GM18873 (cell line): ENCODE data around the gene POLR2M.

Experiments used
- ATAC-seq: cut with Tn5 transposase; IDR thresholded peaks from one replicate; pipeline ENCODE4 v1.9.1; 2021; ENCODE audit warnings: mild to moderate bottlenecking, moderate library complexity, moderate number of reproducible peaks; ENCODE audit not compliant: unreplicated experiment, low FRiP score

Gene POLR2M

DNA sequence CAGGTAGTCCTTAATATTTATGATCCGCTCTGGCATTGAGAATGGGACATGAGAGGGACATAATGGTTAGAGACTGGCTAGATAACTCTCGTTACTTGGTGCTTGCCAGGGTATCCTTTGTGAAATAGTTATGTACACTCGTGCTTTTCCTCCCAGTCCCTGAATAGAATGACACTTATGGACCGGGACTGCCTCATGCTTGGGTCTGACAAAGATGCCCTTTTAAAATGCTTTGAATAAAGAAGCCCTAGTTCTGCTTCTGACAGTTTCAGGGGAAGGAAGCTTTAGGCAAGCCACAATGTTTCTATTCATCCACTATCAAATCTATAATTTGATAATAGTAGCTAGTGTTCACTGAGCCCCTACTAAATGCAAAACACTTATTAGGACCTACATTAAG is 29.4 kb downstream of the POLR2M start:
- no peak for ATAC-seq

DNA sequence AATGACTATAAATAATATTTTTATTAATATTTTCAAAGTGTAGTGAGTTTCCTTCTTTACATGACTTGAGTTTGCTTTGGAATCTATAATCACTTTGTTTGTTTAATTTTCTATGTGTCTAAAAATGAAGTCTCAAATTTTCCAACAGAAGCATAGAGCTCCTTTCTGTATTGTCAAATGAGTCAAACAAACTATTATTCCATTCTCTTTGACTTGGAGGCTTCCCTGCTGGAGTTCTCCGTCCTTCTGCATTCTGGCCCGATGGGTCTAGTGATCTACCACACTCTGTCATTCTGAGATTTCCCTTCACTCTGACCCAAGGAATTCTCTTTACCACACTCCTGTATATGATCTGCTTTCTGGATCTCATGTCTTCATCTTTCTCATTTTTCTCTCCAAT is 30.1 kb downstream of the POLR2M start:
- no peak for ATAC-seq

DNA sequence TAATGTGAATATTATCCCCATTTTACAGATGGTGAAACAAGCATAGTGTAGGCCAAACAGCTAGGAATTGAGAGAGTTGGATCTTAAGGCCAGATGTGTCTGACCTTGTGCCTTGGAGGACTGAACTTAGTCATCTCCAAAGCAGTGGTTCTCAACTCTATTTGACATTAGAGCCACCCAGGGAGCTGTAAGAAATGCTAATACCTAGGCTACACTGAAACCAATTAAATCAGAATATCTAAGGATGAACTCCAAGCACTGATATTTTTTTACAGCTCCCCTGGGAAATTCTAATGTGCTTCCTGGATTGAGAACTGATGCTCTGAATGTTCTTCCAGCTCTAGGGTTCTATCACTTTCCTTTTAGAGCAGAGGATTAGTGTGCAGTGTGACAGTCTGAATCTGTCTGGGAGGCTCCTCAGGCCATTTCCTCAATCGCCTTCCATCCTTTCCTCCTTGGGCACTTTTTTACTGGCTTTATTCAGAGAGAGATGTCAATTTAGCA is 32.3 kb downstream of the POLR2M start:
- ATAC-seq = no peak

DNA sequence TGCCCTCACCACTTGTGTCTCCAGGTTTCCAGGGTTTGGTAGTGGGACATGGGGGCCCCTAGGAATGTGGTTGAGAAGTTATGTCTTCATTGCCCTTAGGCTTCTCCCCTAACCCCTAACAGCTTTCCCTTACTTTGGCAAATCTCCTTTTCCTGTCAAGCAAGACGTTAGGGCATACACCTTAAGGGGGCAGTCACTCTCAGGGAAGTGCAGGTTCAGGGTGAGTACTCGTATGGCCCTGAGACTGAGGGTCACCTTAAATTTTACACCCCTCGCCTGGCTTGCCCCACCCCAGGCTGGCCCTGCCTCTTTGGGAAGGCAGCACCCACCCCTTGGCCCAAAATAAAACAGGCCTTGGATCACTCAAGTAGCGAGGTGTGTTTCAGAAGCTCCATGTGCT is 33.5 kb downstream of the POLR2M start:
- no peak for ATAC-seq

DNA sequence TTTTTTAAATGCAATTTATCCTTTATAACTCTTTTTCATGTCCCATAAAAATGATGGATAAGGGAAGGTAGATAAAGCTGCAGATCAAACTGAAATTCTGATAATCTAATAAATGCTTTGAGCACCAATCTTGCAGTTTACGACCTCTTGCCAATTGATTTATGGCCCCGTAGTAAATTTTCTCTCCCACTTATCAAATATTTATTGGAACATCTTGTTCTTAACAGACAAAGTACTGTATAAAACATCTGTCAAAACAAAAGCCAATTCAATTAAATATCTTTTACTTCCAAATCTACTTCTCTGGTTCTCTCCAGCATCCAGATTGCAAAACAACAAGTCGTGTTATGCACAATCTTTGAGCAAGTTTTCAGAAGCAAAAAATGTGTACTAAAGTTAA is 34.6 kb downstream of the POLR2M start:
- no peak for ATAC-seq

DNA sequence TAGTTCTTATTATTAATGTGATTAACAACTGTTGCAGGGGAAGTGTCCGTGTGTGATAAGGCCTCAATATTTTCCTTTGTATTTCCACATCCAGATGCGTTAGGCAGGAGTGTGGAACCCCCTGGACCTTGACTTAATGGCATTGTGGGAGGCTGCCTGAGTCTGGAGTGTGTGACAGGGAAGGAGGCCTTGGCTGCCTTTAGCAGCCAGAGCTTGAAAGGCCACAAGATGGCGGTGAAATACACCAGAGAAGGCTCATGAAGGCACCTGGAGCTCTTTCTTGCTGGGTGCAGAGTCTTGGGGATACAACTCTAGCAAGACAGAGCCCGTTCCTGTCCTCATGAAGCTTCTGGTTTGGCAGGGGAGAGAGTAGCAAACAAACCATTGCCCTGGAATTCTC is 36.9 kb downstream of the POLR2M start:
- ATAC-seq = no peak

DNA sequence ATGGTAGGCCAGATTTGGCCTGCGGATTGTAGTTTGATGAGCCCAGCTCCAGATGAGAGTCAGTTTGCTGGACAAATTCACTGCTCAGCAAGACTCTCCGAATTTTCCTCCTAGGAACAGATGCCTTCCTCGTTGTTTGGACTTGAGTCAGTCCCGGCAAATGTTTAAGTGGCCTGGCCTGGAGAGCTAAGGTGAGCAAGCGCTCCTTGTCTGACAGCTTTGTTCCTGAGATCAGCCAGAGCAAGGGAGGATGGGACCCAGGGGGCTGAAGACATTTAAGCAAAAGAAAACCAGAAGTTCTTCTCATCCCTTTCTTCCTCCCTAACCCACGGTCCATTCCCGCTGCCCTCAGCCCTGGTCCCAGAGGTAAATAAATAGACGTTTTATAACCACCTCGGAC is 40.3 kb downstream of the POLR2M start:
- no peak for ATAC-seq

DNA sequence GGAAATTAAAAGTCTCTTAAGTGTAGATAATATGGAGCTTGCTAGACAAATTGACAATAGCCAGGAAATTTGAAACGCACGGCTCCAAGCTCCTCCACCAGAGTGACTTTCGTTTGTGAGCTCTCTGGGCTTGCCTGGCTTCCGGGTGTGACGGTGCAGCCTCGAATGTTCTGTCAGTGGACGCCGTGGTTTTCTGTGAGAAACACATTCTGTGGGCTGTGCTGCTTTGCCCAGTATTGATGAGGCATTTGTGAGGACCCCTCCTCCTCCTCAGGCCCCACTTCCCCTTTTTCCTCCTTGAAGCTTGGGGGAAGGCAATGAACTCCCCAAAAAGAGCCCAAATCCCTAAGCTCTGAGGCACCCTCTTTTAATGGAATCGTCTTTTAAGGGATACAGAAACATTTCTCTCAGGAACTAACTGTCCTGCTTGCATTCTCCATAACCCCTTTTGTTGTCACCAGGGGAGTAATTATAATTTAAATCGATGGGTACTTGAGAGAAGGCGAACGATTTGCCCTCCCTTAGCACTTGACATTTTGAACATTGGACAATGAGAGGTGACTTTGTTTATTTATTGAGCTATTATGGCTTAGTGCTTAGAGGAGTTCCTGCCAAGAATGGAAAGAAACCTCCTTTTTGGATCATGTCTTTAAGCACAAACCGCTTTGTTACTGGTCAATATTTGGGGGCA is 40.8 kb downstream of the POLR2M start:
- ATAC-seq = no peak

DNA sequence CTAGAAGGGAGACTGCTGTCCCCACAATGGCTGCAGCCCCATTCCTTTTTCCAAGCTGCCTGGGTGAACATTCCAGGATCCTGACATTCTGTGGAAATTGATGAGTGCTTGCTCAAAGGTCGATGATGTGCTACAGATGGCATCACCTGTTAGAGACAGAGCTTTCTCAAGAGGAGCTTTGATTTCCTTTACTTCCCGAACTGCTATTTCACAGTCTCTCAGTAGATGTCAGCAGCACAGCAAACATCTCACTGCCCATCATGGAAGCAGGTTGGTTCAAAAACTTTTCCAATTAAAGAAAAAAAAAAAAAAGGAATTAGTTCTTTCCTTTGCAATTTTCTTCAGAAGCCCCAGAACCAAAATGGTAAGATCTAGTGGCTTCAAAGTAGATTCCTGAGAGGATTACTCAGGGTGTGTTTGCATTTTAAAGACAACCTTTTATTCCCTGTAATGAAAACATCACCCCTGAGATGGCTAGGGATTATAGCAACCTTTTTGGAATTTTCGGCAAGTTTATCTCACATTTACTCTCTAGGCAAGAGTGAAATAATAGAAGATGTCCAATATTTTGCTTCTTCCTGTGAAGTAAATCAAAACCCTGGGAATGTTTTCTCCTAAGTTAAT is 44.8 kb downstream of the POLR2M start:
- ATAC-seq = no peak

DNA sequence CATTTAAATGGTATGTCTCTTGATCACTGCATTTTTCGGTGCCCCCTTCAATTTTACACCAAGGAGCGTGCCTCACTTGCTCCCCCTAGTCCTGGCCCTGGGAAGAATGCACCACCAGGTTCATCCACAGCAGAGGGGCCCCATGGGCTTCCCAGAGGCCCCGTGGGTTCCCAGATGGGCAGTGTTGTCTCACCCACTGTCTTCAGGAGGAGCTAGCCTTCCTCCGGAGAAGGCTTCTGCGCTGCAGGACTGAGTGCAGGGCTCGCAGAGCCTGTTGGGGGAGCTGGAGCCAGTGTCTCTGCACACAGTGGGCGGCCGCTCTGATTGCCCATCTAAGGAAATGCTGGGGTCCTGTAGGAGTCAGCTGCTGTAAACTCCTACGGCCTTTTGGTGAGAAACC is 45.9 kb downstream of the POLR2M start:
- ATAC-seq = no peak

DNA sequence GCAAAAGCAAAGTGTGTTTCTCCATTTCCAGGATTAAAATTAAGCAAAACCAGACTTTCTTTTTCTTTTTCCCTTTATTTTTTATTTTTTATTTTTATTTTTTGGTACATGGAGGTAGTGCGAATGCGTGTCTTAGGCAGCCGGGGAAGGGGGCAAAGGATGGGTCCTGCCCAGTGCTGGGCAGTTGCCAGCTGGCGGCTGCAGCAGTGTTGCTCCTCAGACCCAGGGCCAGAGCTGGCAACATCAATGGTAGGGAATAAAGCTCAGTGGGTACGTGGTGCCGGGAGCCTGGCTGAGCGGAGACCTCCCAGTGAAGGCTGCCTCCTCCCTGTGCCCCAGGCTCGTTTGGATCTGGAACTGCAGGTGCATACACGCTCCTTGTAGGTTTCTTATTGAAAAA is 46.3 kb downstream of the POLR2M start:
- no peak for ATAC-seq

DNA sequence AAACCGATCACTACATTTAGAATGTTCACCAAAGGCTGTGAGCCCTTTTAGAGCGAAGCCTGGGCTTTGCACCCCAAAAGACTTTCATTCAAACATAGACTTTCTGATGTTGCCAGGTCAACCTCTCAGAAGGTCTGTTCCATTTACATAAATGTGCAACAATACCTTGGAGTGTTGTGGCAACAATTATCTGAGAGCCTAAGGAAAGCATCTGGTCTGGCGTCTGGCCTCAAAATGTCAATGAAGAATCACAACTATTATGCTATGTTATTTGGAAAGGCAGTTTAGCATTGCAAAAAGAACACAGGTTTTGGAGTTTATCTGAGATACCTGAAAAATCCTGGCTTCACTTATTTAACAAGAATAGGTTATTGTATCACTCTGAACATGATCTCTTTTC is 50.0 kb downstream of the POLR2M start:
- no peak for ATAC-seq

DNA sequence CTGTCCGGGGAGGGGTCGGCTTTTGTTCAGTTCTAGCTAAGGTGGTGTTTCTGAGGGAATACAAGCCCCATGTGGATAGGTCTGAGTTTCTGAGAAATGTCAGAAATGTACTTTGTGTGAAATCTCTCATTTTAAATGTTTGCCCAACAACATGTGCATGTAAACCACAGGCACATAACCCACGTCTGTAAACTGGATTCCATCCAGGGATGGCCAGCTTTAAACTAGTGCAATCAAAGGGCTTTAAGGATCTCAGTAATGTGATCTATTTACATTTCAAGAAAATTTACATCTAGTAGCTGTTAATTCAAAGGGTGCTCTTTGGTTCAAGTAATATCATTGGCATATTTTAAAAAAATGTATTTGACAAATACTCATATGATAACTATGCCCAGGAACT is 52.0 kb downstream of the POLR2M start:
- no peak for ATAC-seq

DNA sequence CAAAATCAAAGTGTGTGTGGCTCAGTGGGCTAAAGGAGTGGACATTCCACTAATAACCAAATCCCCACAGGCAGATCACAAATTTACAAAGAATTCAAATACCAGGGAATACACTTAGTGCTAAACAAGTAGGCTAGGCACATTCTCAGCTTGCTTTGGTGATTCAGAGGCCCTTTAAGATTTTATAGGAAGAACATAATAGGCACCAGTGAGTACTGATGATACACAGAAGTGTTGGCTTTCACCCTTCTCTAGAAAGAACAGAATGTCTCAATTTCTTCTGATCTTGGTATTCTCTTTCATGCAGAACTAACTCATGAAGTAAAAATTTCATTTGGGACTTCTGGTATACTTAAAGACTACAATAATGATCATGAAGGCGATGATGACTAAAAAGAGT is 55.0 kb downstream of the POLR2M start:
- ATAC-seq = no peak

DNA sequence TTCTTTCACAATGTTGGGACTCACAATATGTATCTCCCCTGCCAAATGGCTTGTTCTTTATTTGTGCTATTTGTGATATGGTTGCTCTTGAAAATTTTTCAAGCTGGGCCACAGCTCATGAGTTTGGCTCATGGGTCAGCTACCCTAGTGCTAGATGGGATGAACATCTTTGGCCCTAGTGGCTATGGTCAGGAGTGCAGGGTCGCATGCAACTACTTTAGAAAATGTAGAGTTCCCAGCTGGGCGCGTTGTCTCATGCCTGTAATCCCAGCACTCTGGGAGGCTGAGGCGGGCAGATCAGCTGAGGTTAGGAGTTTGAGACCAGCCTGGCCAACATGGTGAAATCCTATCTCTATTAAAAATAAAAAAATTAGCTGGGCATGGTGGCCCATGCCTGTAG is 55.8 kb downstream of the POLR2M start:
- ATAC-seq = no peak

DNA sequence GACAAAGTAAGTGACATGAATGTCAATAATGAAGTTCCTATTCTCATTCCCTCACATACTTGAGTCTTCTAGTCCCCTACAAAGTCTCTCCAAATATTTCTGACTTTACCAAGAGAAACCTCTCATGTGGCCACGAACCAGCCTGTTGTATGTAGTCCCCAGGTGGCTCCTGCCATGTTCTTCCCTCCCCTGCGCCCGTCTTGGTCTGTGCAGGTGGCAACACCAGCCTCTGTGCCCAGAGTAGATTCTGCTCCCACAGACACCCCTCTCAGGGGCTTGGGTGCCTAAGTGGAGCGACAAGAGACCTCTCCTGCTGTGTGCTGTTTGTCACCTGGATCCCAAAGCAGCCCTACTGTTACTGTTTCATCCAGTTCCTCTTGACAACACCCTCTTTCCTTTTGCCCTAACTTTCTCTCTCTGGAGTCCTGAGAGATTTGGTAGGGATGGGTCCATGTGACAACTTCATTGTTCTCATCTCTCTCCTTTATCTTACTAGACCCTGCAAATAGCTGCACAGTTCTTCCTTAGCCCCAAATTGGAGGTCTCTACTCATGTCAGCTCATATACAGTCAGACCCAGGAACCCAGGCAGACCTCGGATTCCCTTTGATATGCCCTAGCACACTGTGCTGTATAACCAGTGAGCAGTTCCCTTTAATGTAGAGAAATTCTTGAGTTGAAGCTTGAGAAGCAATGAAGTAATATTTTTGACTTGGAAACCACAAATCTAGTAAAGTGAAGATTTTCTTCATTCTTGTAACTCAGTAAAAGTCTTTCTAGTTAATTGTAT is 56.9 kb downstream of the POLR2M start:
- ATAC-seq = no peak
